Large intestine (tissue), 3 donors: Measurements from ENCODE around the gene ZNG1A. TPM values are rescaled to one million over a fixed set of nuclear protein-coding genes. Genes with fewer than 3 reads are reported as not detected.
"Not testable (repeated sequence)": the region's sequence is repeated elsewhere in the genome, so short reads cannot be mapped to it uniquely, and the experiment has no call there.

Experiments used
- DNase-seq, 2 donors: peaks; one replicate each; pipeline versions ENCODE4 v3.0.0 to v3.0.0-alpha.2; 2013
- H3K27ac ChIP-seq: one replicate; pipeline ENCODE4 v1.5.1; 2013; ENCODE audit warnings: low read length
- H3K27me3 ChIP-seq: 2 replicates; pipeline ENCODE4 v1.6.1; 2013; ENCODE audit warnings: low read length; ENCODE audit not compliant: control insufficient read depth, insufficient read depth
- H3K36me3 ChIP-seq: 2 replicates; pipeline ENCODE4 v1.6.1; 2013; ENCODE audit warnings: low read length; ENCODE audit not compliant: control insufficient read depth, insufficient read depth
- H3K4me1 ChIP-seq: one replicate; pipeline ENCODE4 v1.6.1; 2013; ENCODE audit warnings: low read length; ENCODE audit not compliant: control insufficient read depth, insufficient read depth
- H3K4me3 ChIP-seq: one replicate; pipeline ENCODE4 v1.5.1; 2013; ENCODE audit warnings: low read length
- H3K9me3 ChIP-seq: one replicate; pipeline ENCODE4 v1.6.1; 2013; ENCODE audit warnings: mild to moderate bottlenecking, low read depth, low read length, moderate library complexity; ENCODE audit not compliant: control insufficient read depth
- WGBS: methylation state at CpG from one replicate; pipeline ENCODE4 v1.1.5; 2013; ENCODE audit warnings: low lambda C conversion rate; ENCODE audit not compliant: insufficient coverage; 5-methylcytosine and 5-hydroxymethylcytosine counted together
- polyA plus RNA-seq: library from polyadenylated mRNA; unstranded; fragments of 120-200 nt; gene quantifications from one replicate; pipeline ENCODE4 v1.2.1, GENCODE V29; 2013

Gene ZNG1A
- polyA plus RNA-seq, 1 donor: 50.7 TPM

DNA sequence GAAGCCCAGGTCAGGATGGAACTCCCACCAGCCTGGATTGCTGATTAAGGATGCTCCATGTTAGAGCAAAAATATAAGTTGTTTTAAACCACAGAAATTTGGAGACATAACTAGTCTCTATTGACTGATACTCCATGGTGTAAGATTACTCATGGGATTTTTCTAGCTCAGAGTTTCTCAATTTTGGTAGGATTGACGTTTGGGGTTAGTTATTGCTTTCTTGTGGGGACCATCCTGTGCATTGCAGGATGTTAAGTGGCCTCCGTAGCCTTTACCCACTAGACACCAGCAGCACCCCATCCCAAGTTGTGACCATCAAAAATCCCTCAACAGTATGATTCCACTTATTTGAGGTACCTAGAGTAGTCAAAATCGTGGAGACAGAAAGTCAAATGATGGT, 80.1 kb downstream of the ZNG1A start:
- not testable (repeated sequence) for DNase-seq, H3K27me3 ChIP-seq, H3K36me3 ChIP-seq, H3K4me3 ChIP-seq, H3K27ac ChIP-seq, H3K4me1 ChIP-seq, H3K9me3 ChIP-seq
- WGBS: no CpG with 5 or more reads among the region's 3 CpGs

DNA sequence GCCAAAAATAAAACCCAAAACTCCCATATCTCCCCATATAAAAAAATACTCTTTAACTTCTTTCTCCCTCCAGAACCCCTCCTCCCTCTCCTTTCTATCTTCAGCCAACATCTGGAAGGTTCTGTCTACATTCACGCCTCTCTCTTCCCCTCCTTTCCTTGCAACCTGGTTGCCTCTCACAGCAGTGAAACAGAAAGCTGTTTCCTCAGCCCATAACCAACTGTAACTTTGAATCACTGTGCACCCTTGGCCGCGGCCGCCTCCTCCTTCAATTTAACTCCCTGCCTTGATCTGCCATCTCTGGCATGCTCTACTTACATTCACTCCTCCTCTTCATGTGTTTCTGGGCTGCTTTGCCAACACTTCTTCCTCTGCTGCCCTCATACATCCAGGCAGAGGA, 83.9 kb downstream of the ZNG1A start:
- no CpG with 5 or more reads among the region's 4 CpGs for WGBS
- not testable (repeated sequence) for H3K9me3 ChIP-seq, H3K27me3 ChIP-seq, H3K4me3 ChIP-seq, H3K27ac ChIP-seq, H3K36me3 ChIP-seq, H3K4me1 ChIP-seq, DNase-seq

DNA sequence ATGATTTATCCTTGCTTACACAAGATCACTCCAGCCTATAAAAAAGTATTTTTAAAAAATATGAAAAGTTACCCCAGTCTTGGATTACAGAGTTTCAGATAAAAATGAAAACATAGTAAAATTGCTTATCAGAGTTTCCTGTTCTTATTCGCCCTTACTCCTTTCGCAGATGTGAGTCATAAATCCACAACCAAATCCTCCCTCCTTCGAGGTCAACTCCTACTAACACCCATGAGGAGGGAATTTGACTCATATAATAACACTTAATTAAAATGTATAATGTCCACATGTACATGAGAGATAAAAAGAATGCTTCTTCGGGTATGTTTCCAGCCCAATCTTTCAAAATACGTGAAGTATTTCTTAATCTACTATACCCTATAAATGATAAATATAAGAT, 84.5 kb downstream of the ZNG1A start:
- H3K4me1 ChIP-seq, H3K4me3 ChIP-seq, H3K27ac ChIP-seq, H3K36me3 ChIP-seq, DNase-seq, H3K27me3 ChIP-seq, H3K9me3 ChIP-seq: not testable (repeated sequence)
- WGBS: no CpG with 5 or more reads among the region's 5 CpGs

DNA sequence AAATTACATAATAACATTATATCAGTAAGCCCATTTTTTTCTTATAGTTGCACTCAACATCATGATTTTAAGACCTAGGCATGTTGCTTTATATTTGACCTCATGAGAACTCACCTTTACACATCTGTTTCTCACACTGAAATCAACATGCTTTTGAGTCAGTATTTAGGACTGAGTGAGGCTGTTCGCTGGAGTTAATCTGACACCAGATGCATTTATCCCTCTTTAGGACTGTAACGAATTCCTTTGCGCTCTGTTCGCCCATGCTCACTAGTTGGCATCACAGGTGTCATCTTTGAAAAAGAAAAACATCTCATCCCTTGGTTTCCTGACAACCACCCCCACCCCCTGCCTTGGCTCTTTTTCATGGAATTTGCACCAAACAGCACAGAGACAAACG, 84.9 kb downstream of the ZNG1A start:
- not testable (repeated sequence) for H3K9me3 ChIP-seq, H3K36me3 ChIP-seq, H3K4me3 ChIP-seq, H3K27ac ChIP-seq, H3K27me3 ChIP-seq, DNase-seq, H3K4me1 ChIP-seq
- WGBS: no CpG with 5 or more reads among the region's 5 CpGs

GRCh38 chr9:90851-91250, 88.0 kb downstream of the ZNG1A start:
- not testable (repeated sequence) for H3K9me3 ChIP-seq, H3K4me1 ChIP-seq, H3K36me3 ChIP-seq, H3K4me3 ChIP-seq, H3K27me3 ChIP-seq, DNase-seq, H3K27ac ChIP-seq
- WGBS: no CpG with 5 or more reads among the region's 1 CpG

DNA sequence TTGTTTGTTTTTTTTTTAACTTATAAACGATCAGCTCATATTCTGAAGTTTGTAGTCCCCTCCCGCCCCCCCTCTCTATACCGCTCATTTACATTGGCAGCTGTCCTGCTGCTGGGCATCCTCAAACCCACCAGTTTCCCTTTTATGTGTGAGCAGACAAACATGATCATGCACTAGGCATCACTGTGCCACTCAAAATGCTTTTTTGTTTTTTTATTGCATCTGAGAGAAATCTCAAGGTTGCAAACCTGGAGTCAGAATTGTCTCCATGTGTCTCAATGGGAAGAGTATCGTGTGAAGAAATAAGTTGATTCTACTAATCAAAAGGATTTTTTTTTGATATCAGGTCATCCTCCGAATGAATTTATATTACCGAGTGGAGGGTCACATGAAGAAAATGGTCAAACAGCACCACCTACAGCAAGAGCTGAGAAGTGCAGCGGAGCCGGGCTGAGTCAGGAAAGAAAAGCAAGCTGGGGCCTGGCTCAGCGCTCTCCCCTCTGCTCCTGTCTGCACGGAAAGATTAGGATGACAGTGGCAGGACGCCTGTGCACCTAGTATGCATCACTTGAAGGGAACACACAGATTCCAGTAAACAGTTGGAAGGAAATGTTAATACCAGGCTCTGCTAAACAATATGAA, 90.3 kb downstream of the ZNG1A start:
- not testable (repeated sequence) for H3K4me3 ChIP-seq, H3K9me3 ChIP-seq, DNase-seq, H3K36me3 ChIP-seq, H3K27me3 ChIP-seq, H3K4me1 ChIP-seq, H3K27ac ChIP-seq
- WGBS: no CpG with 5 or more reads among the region's 11 CpGs

DNA sequence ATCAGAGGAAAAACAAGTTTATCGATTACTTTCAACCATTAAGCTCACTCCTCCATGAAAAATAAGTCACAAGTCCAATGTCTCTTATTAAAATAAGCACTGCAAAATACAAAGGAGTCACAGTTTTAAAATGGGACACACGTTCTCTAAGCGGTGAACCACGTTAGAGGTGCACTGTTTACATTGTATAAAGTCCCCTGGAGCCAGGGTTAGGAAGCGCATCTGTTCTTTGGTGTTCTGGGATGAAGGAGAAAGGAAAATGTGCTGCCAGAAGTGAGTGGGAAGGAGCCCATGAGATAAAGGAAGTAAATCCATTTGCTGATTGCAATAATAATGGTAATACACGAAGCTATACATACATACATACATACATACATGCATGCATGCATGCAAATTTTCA, 91.0 kb downstream of the ZNG1A start:
- not testable (repeated sequence) for H3K36me3 ChIP-seq, DNase-seq, H3K9me3 ChIP-seq, H3K4me3 ChIP-seq, H3K4me1 ChIP-seq, H3K27me3 ChIP-seq, H3K27ac ChIP-seq
- WGBS: no CpG with 5 or more reads among the region's 6 CpGs

DNA sequence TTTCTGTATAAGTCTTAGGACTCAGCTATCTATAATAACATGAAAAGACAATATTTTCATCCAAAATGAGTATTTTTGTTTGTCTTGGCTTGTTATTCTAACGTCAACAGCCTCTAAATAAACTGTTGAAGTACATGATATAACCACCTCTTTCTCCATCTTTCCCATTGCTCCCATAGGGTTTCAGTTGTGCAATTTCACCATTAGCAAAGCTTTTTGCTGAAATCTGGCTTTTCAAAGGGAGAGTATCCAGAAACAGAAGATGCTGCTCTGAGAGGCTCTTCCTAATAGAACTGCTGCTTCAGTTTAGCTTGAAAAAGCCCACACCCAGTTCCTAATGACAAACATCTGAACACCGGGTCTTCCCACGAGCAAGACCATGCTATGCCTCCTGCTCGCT, 91.8 kb downstream of the ZNG1A start:
- not testable (repeated sequence) for H3K9me3 ChIP-seq, H3K4me3 ChIP-seq, DNase-seq, H3K36me3 ChIP-seq, H3K27me3 ChIP-seq, H3K27ac ChIP-seq, H3K4me1 ChIP-seq
- no CpG with 5 or more reads among the region's 4 CpGs for WGBS

DNA sequence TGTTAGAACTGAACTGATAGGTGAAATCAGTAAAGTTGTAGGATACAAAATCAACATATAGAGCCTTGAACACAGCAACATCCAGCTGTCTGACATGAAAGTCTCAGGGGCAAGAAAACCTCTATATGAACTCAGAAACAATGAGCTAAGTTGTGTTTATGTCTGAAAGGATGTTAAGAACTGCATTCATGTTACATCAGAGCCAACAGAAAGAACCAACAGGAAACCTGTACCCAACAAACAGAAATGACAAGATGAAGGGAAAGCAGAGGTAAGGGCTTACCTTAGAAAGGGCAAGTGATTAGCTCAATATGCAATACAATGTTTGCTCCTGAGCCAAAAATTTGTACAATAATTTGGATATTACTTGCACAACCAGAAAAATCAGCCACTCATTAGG, 92.2 kb downstream of the ZNG1A start:
- not testable (repeated sequence) for H3K4me3 ChIP-seq, DNase-seq, H3K9me3 ChIP-seq, H3K36me3 ChIP-seq, H3K27ac ChIP-seq, H3K4me1 ChIP-seq, H3K27me3 ChIP-seq

- DNase-seq, H3K4me1 ChIP-seq: not testable (repeated sequence)
- WGBS: no CpG with 5 or more reads among the region's 31 CpGs
Observed at GRCh38 chr9:82932-83689, 95.7 kb downstream of the ZNG1A start.

DNA sequence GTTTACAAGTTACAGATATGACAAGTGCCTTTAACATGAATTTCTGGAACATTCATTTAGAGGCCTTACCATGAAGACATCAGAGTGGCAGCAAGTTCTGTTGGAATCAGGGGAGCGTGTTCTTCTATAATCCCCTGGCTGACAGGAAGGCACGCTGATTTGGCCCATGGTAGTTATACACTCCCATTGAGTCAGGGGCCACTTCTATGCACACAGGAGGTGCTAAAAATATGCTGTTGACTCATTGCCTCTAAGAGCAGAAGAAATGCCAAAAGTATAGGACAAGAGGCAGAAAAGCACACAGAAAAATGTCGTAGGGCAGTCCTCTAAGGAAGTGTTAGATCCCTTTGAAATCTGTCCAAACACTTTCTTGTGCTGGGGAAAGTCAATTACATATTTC, 100.5 kb downstream of the ZNG1A start:
- WGBS: no CpG with 5 or more reads among the region's 3 CpGs
- not testable (repeated sequence) for DNase-seq, H3K4me1 ChIP-seq, H3K4me3 ChIP-seq, H3K9me3 ChIP-seq, H3K36me3 ChIP-seq, H3K27ac ChIP-seq, H3K27me3 ChIP-seq

More at GRCh38 chr9:82932-83689, 95.7 kb downstream of the ZNG1A start:
- H3K9me3 ChIP-seq, H3K36me3 ChIP-seq, H3K27me3 ChIP-seq, H3K27ac ChIP-seq, H3K4me3 ChIP-seq: not testable (repeated sequence)
